ENCODE measurements around the gene SLC24A3. TPM values are rescaled to one million over a fixed set of nuclear protein-coding genes. Genes with fewer than 3 reads are reported as not detected.
A peak's percentile ranks its signal among the peaks of the same experiment; 100 is the strongest.

The SLC24A3 gene
- total and polyA plus RNA-seq, 4 donors, result 17.5 to 64.9 (median 43.8) TPM

DNA sequence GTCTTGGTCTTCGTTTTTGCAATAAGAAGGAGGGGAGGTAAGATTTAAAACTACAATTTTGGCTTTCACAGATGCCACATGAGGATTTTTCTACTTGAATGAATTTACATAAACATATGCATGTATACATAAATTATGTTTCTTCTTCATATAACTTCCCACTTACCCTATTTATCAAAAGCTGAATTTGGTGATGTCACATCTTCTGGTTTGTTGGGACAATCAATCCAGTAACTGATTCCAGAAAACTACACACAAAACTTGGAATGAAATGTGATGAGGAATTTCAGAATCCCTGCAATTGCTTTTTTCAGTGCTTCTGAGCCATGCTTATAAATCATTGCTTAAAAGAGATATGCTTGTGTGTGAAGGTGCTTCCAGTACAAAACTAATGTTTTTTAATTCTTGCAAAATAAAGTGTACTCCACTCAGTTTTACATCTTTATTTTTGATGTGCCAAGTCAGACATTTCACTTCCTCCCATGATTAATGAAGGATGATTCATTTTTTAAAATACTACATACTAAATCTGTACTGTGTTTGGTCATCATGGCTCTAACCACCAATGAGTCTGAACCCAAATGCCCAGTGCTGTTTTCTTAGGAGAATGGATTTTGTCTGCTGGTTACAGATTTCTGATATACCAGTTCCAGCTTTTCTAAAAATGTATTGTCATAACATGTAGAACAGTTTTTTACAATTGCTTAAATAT lies 513.5 kb downstream of the SLC24A3 start:
- H3K27ac ChIP-seq (ENCODE audit: low read depth, low read length), result no peak overlapping the region
- no peak for DNase-seq (ENCODE audit: low read depth in 4 of 6, low spot score in 6 of 6)
- H3K4me3 ChIP-seq (ENCODE audit: low read depth, low read length), result no peak overlapping the region
- WGBS (ENCODE audit: insufficient coverage), result no CpG with 5 or more reads among the region's 1 CpG
- no peaks in the 10 kb centered on the region for H3K27me3 ChIP-seq (ENCODE audit: control insufficient read depth, insufficient read depth, low read length)
- peaks cover 6% of the 10 kb centered on the region for H3K36me3 ChIP-seq (ENCODE audit: control insufficient read depth, insufficient read depth, low read length)
- no peaks in the 10 kb centered on the region for H3K9me3 ChIP-seq (ENCODE audit: control insufficient read depth, insufficient read depth, low read length)
- H3K4me1 ChIP-seq (ENCODE audit: control insufficient read depth, insufficient read depth, low read length), result no peaks in the 10 kb centered on the region

DNA sequence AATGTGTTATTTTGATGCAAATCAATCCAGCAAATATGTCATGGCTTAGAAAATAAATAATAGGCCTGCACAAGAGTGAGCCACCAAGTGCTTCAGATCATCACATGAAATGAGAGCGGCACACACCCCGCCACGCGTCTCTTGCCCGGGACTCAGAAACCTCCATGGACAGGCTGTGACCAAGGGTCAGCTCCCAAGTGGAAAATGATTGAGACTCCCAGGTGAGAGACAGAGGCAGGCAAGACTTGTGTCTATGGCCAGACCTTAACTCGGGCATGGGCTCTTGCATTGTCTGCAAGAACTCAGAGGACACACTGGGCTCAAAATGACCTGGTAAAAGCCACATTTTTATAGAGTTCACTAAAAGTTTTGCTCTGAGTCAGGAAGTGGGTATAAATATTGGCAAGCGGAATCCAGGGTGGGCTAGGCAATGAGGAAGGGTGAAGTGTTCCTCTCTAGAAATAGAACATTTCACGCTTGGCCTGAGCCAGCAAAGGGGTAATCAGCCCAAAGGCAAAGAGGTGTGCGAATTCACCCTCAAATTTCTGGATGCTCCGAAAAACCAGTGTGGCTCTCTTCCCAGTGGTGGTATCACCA lies 514.9 kb downstream of the SLC24A3 start:
- H3K36me3 ChIP-seq (ENCODE audit: control insufficient read depth, insufficient read depth, low read length), result no peaks in the 10 kb centered on the region
- H3K4me1 ChIP-seq (ENCODE audit: control insufficient read depth, insufficient read depth, low read length), result no peaks in the 10 kb centered on the region
- no peaks in the 10 kb centered on the region for H3K9me3 ChIP-seq (ENCODE audit: control insufficient read depth, insufficient read depth, low read length)
- H3K27me3 ChIP-seq (ENCODE audit: control insufficient read depth, insufficient read depth, low read length), result no peaks in the 10 kb centered on the region
- WGBS (ENCODE audit: insufficient coverage), result 97% methylated on average over 10 of the region's 10 CpGs
- no peak for DNase-seq (ENCODE audit: low read depth in 4 of 6, low spot score in 6 of 6)
- H3K27ac ChIP-seq (ENCODE audit: low read depth, low read length), result no peak overlapping the region
- no peak overlapping the region for H3K4me3 ChIP-seq (ENCODE audit: low read depth, low read length)

- 91% methylated on average over 3 of the region's 4 CpGs for WGBS (ENCODE audit: insufficient coverage)
- no peaks in the 10 kb centered on the region for H3K36me3 ChIP-seq (ENCODE audit: control insufficient read depth, insufficient read depth, low read length)
These were observed 517.2 kb downstream of the SLC24A3 start for GRCh38 chr20:19729672-19730071.

GRCh38 chr20:19730706-19731105 lies 518.3 kb downstream of the SLC24A3 start:
- WGBS (ENCODE audit: insufficient coverage), result 81% methylated on average over 5 of the region's 7 CpGs
- Histone ChIP-seq H3K36me3 (ENCODE audit: control insufficient read depth, insufficient read depth, low read length) (no peaks in the 10 kb centered on the region), H3K27me3 (ENCODE audit: control insufficient read depth, insufficient read depth, low read length) (no peaks in the 10 kb centered on the region), H3K9me3 (ENCODE audit: control insufficient read depth, insufficient read depth, low read length) (no peaks in the 10 kb centered on the region), H3K4me1 (ENCODE audit: control insufficient read depth, insufficient read depth, low read length) (no peaks in the 10 kb centered on the region), H3K4me3 (ENCODE audit: low read depth, low read length) (no peak overlapping the region), H3K27ac (ENCODE audit: low read depth, low read length) (no peak overlapping the region)
- no peak for DNase-seq (ENCODE audit: low read depth in 4 of 6, low spot score in 6 of 6)

More at GRCh38 chr20:19729672-19730071, 517.2 kb downstream of the SLC24A3 start:
- no peaks in the 10 kb centered on the region for H3K27me3 ChIP-seq (ENCODE audit: control insufficient read depth, insufficient read depth, low read length)
- H3K4me1 ChIP-seq (ENCODE audit: control insufficient read depth, insufficient read depth, low read length), result no peaks in the 10 kb centered on the region
- H3K4me3 ChIP-seq (ENCODE audit: low read depth, low read length), result no peak overlapping the region
- H3K9me3 ChIP-seq (ENCODE audit: control insufficient read depth, insufficient read depth, low read length), result no peaks in the 10 kb centered on the region
- DNase-seq (ENCODE audit: low read depth in 4 of 6, low spot score in 6 of 6), result no peak
- no peak overlapping the region for H3K27ac ChIP-seq (ENCODE audit: low read depth, low read length)

GRCh38 chr20:19734811-19735210 lies 522.4 kb downstream of the SLC24A3 start:
- no peaks in the 10 kb centered on the region for H3K9me3 ChIP-seq (ENCODE audit: control insufficient read depth, insufficient read depth, low read length)
- H3K4me3 ChIP-seq (ENCODE audit: low read depth, low read length), result no peak overlapping the region
- no peaks in the 10 kb centered on the region for H3K36me3 ChIP-seq (ENCODE audit: control insufficient read depth, insufficient read depth, low read length)
- H3K27ac ChIP-seq (ENCODE audit: low read depth, low read length), result no peak overlapping the region
- no peaks in the 10 kb centered on the region for H3K4me1 ChIP-seq (ENCODE audit: control insufficient read depth, insufficient read depth, low read length)
- H3K27me3 ChIP-seq (ENCODE audit: control insufficient read depth, insufficient read depth, low read length), result no peaks in the 10 kb centered on the region
- DNase-seq (ENCODE audit: low read depth in 4 of 6, low spot score in 6 of 6), result no peak
- WGBS (ENCODE audit: insufficient coverage), result 67% methylated on average over 1 of the region's 1 CpG

DNA sequence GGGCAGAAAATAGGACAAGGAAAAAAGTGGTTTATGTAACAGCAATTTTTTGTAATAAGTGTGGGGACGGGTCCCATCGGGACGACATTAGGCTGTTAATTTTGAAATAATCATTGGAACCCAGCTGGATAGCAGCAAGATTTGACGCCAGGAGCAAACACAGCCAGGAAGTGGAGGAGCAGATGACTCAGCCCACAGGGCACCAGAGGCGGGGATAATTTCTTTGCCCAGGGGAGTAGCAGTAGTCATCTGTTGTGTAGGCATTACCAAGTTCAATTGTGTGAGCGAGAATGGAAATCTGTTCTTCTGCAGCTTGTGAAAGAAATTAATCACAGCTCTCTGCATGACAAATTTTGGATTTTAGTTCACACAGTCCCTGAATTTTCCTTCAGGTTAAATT lies 523.0 kb downstream of the SLC24A3 start:
- no peaks in the 10 kb centered on the region for H3K4me1 ChIP-seq (ENCODE audit: control insufficient read depth, insufficient read depth, low read length)
- 49% methylated on average over 6 of the region's 6 CpGs for WGBS (ENCODE audit: insufficient coverage)
- no peaks in the 10 kb centered on the region for H3K27me3 ChIP-seq (ENCODE audit: control insufficient read depth, insufficient read depth, low read length)
- no peak overlapping the region for H3K27ac ChIP-seq (ENCODE audit: low read depth, low read length)
- H3K9me3 ChIP-seq (ENCODE audit: control insufficient read depth, insufficient read depth, low read length), result no peaks in the 10 kb centered on the region
- no peaks in the 10 kb centered on the region for H3K36me3 ChIP-seq (ENCODE audit: control insufficient read depth, insufficient read depth, low read length)
- H3K4me3 ChIP-seq (ENCODE audit: low read depth, low read length), result no peak overlapping the region
- peak in 3 of 6 donors; percentile 12 to 87 (median 34) for DNase-seq (ENCODE audit: low read depth in 4 of 6, low spot score in 6 of 6)

DNA sequence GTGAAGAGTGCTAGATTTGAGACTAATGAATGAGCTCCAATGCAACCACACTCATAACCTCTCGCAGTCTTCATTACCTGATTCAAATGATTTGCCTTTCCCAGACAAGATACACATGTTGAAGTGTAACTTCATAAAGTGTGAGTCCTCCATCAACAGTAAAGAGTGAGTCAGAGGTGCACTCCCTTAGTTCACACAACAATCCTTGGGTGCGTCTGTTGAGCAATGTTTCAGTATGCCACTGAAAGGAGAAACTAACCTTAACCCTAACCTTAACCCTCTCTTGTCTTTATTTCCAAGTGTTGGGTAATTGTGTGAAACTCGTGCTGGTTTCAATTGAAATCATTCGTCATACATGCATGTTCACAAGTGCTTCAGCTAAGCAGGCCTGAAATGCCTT lies 524.6 kb downstream of the SLC24A3 start:
- 86% methylated on average over 1 of the region's 4 CpGs for WGBS (ENCODE audit: insufficient coverage)
- Histone ChIP-seq H3K36me3 (ENCODE audit: control insufficient read depth, insufficient read depth, low read length) (no peaks in the 10 kb centered on the region), H3K9me3 (ENCODE audit: control insufficient read depth, insufficient read depth, low read length) (no peaks in the 10 kb centered on the region), H3K4me3 (ENCODE audit: low read depth, low read length) (no peak overlapping the region), H3K4me1 (ENCODE audit: control insufficient read depth, insufficient read depth, low read length) (no peaks in the 10 kb centered on the region), H3K27ac (ENCODE audit: low read depth, low read length) (no peak overlapping the region), H3K27me3 (ENCODE audit: control insufficient read depth, insufficient read depth, low read length) (no peaks in the 10 kb centered on the region)
- no peak for DNase-seq (ENCODE audit: low read depth in 4 of 6, low spot score in 6 of 6)

DNA sequence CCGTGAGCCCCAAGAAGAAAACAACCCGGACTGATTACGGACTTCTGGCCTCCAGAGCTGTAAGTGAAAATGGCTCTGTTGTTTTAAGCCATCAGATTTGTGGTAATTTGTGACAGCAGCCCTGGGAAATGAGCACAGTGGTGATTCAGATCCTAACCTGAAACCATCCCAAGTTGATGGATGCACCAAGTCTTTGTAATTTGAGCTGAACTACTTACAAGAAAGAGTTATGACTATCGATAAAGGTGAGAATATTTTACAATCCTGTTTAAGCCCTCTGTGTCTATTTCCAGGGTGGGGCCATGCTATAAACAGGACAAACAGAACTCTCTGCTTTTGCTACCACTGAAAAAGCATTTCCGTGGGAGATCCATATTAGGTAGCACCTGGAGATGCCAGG lies 526.5 kb downstream of the SLC24A3 start:
- WGBS (ENCODE audit: insufficient coverage), result 97% methylated on average over 5 of the region's 5 CpGs
- H3K4me3 ChIP-seq (ENCODE audit: low read depth, low read length), result no peak overlapping the region

GRCh38 chr20:19739351-19739750 lies 526.9 kb downstream of the SLC24A3 start:
- DNase-seq (ENCODE audit: low read depth in 4 of 6, low spot score in 6 of 6), result no peak
- Histone ChIP-seq H3K9me3 (ENCODE audit: control insufficient read depth, insufficient read depth, low read length) (no peaks in the 10 kb centered on the region), H3K4me3 (ENCODE audit: low read depth, low read length) (no peak overlapping the region), H3K27me3 (ENCODE audit: control insufficient read depth, insufficient read depth, low read length) (no peaks in the 10 kb centered on the region), H3K4me1 (ENCODE audit: control insufficient read depth, insufficient read depth, low read length) (no peaks in the 10 kb centered on the region), H3K36me3 (ENCODE audit: control insufficient read depth, insufficient read depth, low read length) (no peaks in the 10 kb centered on the region), H3K27ac (ENCODE audit: low read depth, low read length) (no peak overlapping the region)
- 97% methylated on average over 9 of the region's 10 CpGs for WGBS (ENCODE audit: insufficient coverage)

More for the DNA sequence above, 526.5 kb downstream of the SLC24A3 start:
- Histone ChIP-seq H3K9me3 (ENCODE audit: control insufficient read depth, insufficient read depth, low read length) (no peaks in the 10 kb centered on the region), H3K27ac (ENCODE audit: low read depth, low read length) (no peak overlapping the region), H3K4me1 (ENCODE audit: control insufficient read depth, insufficient read depth, low read length) (no peaks in the 10 kb centered on the region), H3K36me3 (ENCODE audit: control insufficient read depth, insufficient read depth, low read length) (no peaks in the 10 kb centered on the region), H3K27me3 (ENCODE audit: control insufficient read depth, insufficient read depth, low read length) (no peaks in the 10 kb centered on the region)
- no peak for DNase-seq (ENCODE audit: low read depth in 4 of 6, low spot score in 6 of 6)

DNA sequence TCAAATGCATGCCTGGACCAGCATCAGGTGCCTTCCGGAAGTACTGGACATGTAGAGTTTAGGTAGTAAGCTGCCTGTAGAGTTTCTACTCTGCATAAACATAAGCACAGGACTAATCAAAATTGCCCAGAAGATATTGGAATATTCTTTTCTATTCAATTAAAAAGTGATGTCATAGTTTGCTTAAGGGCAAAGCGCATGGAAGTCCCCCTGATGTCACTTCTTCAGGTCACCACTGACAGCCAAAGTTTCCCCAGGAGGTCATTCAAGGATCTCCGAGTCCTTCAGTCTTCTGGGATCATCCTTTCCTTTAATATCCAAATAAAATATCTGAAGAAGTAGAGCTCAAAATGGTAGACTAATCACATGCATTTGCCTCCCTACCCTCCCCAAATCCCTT lies 528.1 kb downstream of the SLC24A3 start:
- no peaks in the 10 kb centered on the region for H3K4me1 ChIP-seq (ENCODE audit: control insufficient read depth, insufficient read depth, low read length)
- no peaks in the 10 kb centered on the region for H3K36me3 ChIP-seq (ENCODE audit: control insufficient read depth, insufficient read depth, low read length)
- no peaks in the 10 kb centered on the region for H3K9me3 ChIP-seq (ENCODE audit: control insufficient read depth, insufficient read depth, low read length)
- H3K27me3 ChIP-seq (ENCODE audit: control insufficient read depth, insufficient read depth, low read length), result no peaks in the 10 kb centered on the region
- no CpG with 5 or more reads among the region's 3 CpGs for WGBS (ENCODE audit: insufficient coverage)
- no peak overlapping the region for H3K27ac ChIP-seq (ENCODE audit: low read depth, low read length)
- no peak for DNase-seq (ENCODE audit: low read depth in 4 of 6, low spot score in 6 of 6)
- H3K4me3 ChIP-seq (ENCODE audit: low read depth, low read length), result no peak overlapping the region

Measured in spinal cord (tissue), 10 donors.